ENCODE results near the gene ELMO1. TPM values are rescaled to one million over a fixed set of nuclear protein-coding genes. Genes with fewer than 3 reads are reported as not detected.

The ELMO1 gene
- total and polyA plus RNA-seq, 2 experiments from 2014 or later, result 6.5 to 24.9 TPM

- Histone ChIP-seq H3K9me2 (ENCODE audit: insufficient read depth) (no peaks in the 10 kb centered on the region), H3K27me3 (ENCODE audit: insufficient read depth) (no peaks in the 10 kb centered on the region), H3K27ac (ENCODE audit: low read depth) (no peak overlapping the region), H3K4me1 (ENCODE audit: insufficient read depth) (peaks cover 5% of the 10 kb centered on the region; the same call in 1 of the 2 replicates), H3K4me2 (no peak overlapping the region), H4K20me1 (replicated peaks; ENCODE audit: insufficient read depth) (no peaks in the 10 kb centered on the region), H3K36me3 (ENCODE audit: insufficient read depth) (no peaks in the 10 kb centered on the region), H3K79me2 (replicated peaks; ENCODE audit: insufficient read depth) (no peaks in the 10 kb centered on the region), H3K4me3 (no peak overlapping the region), H3F3A (replicated peaks; ENCODE audit: low read depth) (no peaks in the 10 kb centered on the region), H2AFZ (no peak overlapping the region)
- H3K27ac Mint-ChIP-seq, result peak overlapping the region; percentile 67
- no peaks in the 10 kb centered on the region for H3K9me3 Mint-ChIP-seq
- H3K36me3 Mint-ChIP-seq (ENCODE audit: low read depth), result no peaks in the 10 kb centered on the region
- ATAC-seq, result peak; percentile 53
- H3K4me3 Mint-ChIP-seq, result no peak overlapping the region
- no peaks in the 10 kb centered on the region for H3K27me3 Mint-ChIP-seq (ENCODE audit: insufficient read depth, low read depth, poor library complexity)
- H3K4me1 Mint-ChIP-seq, result peaks cover 25% of the 10 kb centered on the region
- TF ChIP-seq ETS1 (IDR thresholded peaks at IDR 0.05) (no peak), EZH2phosphoT487 (IDR thresholded peaks at IDR 0.05; ENCODE audit: unreplicated experiment) (no peak), ZNF331 (CRISPR knock-in tag; IDR thresholded peaks at IDR 0.05; ENCODE audit: low read depth) (no peak), POLR2AphosphoS5 (IDR thresholded peaks at IDR 0.05; ENCODE audit: low read depth) (no peak), EZH2 (IDR thresholded peaks at IDR 0.05; ENCODE audit: low read depth, unreplicated experiment) (no peak), NANOG (IDR thresholded peaks at IDR 0.05; ENCODE audit: borderline replicate concordance) (no peak), JUNB (IDR thresholded peaks at IDR 0.05; ENCODE audit: unreplicated experiment) (no peak), CREB1 (CRISPR knock-in tag; IDR thresholded peaks at IDR 0.05; ENCODE audit: low read depth) (no peak), ZNF114 (CRISPR knock-in tag; IDR thresholded peaks at IDR 0.05) (no peak), STAT1 (IDR thresholded peaks at IDR 0.05; ENCODE audit: unreplicated experiment) (no peak), REST (IDR thresholded peaks at IDR 0.05; ENCODE audit: unreplicated experiment) (no peak)
- TF ChIP-seq, protein P1, sequence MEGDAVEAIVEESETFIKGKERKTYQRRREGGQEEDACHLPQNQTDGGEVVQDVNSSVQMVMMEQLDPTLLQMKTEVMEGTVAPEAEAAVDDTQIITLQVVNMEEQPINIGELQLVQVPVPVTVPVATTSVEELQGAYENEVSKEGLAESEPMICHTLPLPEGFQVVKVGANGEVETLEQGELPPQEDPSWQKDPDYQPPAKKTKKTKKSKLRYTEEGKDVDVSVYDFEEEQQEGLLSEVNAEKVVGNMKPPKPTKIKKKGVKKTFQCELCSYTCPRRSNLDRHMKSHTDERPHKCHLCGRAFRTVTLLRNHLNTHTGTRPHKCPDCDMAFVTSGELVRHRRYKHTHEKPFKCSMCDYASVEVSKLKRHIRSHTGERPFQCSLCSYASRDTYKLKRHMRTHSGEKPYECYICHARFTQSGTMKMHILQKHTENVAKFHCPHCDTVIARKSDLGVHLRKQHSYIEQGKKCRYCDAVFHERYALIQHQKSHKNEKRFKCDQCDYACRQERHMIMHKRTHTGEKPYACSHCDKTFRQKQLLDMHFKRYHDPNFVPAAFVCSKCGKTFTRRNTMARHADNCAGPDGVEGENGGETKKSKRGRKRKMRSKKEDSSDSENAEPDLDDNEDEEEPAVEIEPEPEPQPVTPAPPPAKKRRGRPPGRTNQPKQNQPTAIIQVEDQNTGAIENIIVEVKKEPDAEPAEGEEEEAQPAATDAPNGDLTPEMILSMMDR (conservative IDR thresholded peaks at IDR 0.05; ENCODE audit: low read depth in 2 of 2), result no peak
- TF ChIP-seq, protein P2, sequence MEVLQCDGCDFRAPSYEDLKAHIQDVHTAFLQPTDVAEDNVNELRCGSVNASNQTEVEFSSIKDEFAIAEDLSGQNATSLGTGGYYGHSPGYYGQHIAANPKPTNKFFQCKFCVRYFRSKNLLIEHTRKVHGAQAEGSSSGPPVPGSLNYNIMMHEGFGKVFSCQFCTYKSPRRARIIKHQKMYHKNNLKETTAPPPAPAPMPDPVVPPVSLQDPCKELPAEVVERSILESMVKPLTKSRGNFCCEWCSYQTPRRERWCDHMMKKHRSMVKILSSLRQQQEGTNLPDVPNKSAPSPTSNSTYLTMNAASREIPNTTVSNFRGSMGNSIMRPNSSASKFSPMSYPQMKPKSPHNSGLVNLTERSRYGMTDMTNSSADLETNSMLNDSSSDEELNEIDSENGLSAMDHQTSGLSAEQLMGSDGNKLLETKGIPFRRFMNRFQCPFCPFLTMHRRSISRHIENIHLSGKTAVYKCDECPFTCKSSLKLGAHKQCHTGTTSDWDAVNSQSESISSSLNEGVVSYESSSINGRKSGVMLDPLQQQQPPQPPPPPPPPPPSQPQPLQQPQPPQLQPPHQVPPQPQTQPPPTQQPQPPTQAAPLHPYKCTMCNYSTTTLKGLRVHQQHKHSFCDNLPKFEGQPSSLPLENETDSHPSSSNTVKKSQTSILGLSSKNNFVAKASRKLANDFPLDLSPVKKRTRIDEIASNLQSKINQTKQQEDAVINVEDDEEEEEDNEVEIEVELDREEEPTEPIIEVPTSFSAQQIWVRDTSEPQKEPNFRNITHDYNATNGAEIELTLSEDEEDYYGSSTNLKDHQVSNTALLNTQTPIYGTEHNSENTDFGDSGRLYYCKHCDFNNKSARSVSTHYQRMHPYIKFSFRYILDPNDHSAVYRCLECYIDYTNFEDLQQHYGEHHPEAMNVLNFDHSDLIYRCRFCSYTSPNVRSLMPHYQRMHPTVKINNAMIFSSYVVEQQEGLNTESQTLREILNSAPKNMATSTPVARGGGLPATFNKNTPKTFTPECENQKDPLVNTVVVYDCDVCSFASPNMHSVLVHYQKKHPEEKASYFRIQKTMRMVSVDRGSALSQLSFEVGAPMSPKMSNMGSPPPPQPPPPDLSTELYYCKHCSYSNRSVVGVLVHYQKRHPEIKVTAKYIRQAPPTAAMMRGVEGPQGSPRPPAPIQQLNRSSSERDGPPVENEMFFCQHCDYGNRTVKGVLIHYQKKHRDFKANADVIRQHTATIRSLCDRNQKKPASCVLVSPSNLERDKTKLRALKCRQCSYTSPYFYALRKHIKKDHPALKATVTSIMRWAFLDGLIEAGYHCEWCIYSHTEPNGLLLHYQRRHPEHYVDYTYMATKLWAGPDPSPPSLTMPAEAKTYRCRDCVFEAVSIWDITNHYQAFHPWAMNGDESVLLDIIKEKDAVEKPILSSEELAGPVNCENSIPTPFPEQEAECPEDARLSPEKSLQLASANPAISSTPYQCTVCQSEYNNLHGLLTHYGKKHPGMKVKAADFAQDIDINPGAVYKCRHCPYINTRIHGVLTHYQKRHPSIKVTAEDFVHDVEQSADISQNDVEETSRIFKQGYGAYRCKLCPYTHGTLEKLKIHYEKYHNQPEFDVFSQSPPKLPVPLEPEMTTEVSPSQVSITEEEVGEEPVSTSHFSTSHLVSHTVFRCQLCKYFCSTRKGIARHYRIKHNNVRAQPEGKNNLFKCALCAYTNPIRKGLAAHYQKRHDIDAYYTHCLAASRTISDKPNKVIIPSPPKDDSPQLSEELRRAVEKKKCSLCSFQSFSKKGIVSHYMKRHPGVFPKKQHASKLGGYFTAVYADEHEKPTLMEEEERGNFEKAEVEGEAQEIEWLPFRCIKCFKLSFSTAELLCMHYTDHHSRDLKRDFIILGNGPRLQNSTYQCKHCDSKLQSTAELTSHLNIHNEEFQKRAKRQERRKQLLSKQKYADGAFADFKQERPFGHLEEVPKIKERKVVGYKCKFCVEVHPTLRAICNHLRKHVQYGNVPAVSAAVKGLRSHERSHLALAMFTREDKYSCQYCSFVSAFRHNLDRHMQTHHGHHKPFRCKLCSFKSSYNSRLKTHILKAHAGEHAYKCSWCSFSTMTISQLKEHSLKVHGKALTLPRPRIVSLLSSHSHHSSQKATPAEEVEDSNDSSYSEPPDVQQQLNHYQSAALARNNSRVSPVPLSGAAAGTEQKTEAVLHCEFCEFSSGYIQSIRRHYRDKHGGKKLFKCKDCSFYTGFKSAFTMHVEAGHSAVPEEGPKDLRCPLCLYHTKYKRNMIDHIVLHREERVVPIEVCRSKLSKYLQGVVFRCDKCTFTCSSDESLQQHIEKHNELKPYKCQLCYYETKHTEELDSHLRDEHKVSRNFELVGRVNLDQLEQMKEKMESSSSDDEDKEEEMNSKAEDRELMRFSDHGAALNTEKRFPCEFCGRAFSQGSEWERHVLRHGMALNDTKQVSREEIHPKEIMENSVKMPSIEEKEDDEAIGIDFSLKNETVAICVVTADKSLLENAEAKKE (CRISPR knock-in tag; IDR thresholded peaks at IDR 0.05), result no peak
- DNase-seq (ENCODE audit: low spot score), result peak; percentile 27
These were observed 402.1 kb downstream of the ELMO1 start for GRCh38 chr7:37046531-37047079.

Data from GM23338 (cell line).